Small intestine (tissue), 7 donors: ENCODE data around the gene MYO16. TPM values are rescaled to one million over a fixed set of nuclear protein-coding genes. Genes with fewer than 3 reads are reported as not detected.

ENCODE experiments used
- DNase-seq, 2 donors: peaks; one replicate each; pipeline versions ENCODE4 v3.0.0 to v3.0.0-alpha.2; 2013
- FAIRE-seq: peaks from 2 replicates; lab custom pipeline; 2012; peaks lifted over from hg19 to GRCh38; lab: Jason Lieb, UNC
- H3K27ac ChIP-seq, 3 donors: one replicate each; pipeline ENCODE4 v1.5.1; 2013; ENCODE audit warnings: low read length in 2 of 3, mild to moderate bottlenecking in 2 of 3, control low read depth in 1 of 3, inconsistent platforms in 1 of 3, low read depth in 1 of 3, moderate library complexity in 1 of 3
- H3K27me3 ChIP-seq, 3 donors: one replicate each; pipeline ENCODE4 v1.6.1; 2013; ENCODE audit warnings: low read length in 3 of 3, inconsistent platforms in 1 of 3; ENCODE audit not compliant: control insufficient read depth in 3 of 3, insufficient read depth in 3 of 3
- H3K36me3 ChIP-seq, 3 donors: one replicate each; pipeline ENCODE4 v1.6.1; 2013; ENCODE audit warnings: low read length in 3 of 3, inconsistent platforms in 1 of 3, low read depth in 1 of 3, mild to moderate bottlenecking in 1 of 3, moderate library complexity in 1 of 3; ENCODE audit not compliant: control insufficient read depth in 3 of 3, insufficient read depth in 2 of 3
- H3K4me1 ChIP-seq, 3 donors: one replicate each; pipeline ENCODE4 v1.6.1; 2013; ENCODE audit warnings: low read length in 2 of 3, inconsistent platforms in 1 of 3, low read depth in 1 of 3, mild to moderate bottlenecking in 1 of 3, moderate library complexity in 1 of 3; ENCODE audit not compliant: control insufficient read depth in 3 of 3, insufficient read depth in 2 of 3
- H3K4me3 ChIP-seq, 3 donors: one replicate each; pipeline ENCODE4 v1.5.1; 2013; ENCODE audit warnings: low read length in 3 of 3, control low read depth in 1 of 3, inconsistent platforms in 1 of 3, low read depth in 1 of 3, mild to moderate bottlenecking in 1 of 3, moderate library complexity in 1 of 3
- H3K9me3 ChIP-seq, 2 donors: one replicate each; pipeline ENCODE4 v1.6.1; 2013; ENCODE audit warnings: low read depth in 1 of 2, low read length in 1 of 2; ENCODE audit not compliant: control insufficient read depth in 2 of 2, insufficient read depth in 1 of 2
- WGBS, 3 donors: extraction: QIAGEN DNeasy Blood & Tissue Kit; methylation state at CpG; one replicate each; pipeline ENCODE4 v1.1.7; 2013; 5-methylcytosine and 5-hydroxymethylcytosine counted together
- polyA plus RNA-seq, 4 donors: library from polyadenylated mRNA; stranded (reverse) in 3 of 4; unstranded in 1 of 4; fragments of 200-250 nt in 3 of 4; fragments of 120-200 nt in 1 of 4; gene quantifications; one replicate each; pipeline versions ENCODE4 v1.2.1 to v1.2.3, GENCODE V29; 2013
- donor health status: healthy with polysubstance abuse.
- donor health status: control.
- donor health status: control.
- donor health status: Bipolar disorder and iron deficiency.
- donor health status: healthy.

The MYO16 gene
- polyA plus RNA-seq, 4 donors: 0.03 to 0.21 TPM; not detected in 2

- Histone ChIP-seq H3K9me3 (peaks cover 0 to 6% of the 10 kb centered on the region in 2 donors), H3K4me3 (no peak overlapping the region), H3K36me3 (no peaks in the 10 kb centered on the region), H3K27me3 (no peaks in the 10 kb centered on the region), H3K4me1 (no peaks in the 10 kb centered on the region), H3K27ac (no peak overlapping the region)
- DNase-seq (no peak), FAIRE-seq (no peak)
- 20 to 58% (median 51%) methylated on average over 4 of the region's 4 CpGs for WGBS, 3 donors
Observed at GRCh38 chr13:108643646-108644353, 14.4 kb downstream of the MYO16 start.

- Histone ChIP-seq H3K9me3 (peaks cover 0 to 6% of the 10 kb centered on the region in 2 donors), H3K4me1 (no peaks in the 10 kb centered on the region), H3K27ac (no peak overlapping the region), H3K4me3 (no peak overlapping the region), H3K36me3 (no peaks in the 10 kb centered on the region), H3K27me3 (no peaks in the 10 kb centered on the region)
- FAIRE-seq (no peak), DNase-seq (no peak)
- 70 to 85% (median 80%) methylated on average over 5 of the region's 5 CpGs for WGBS, 3 donors
Observed at GRCh38 chr13:108645376-108645775, 16.0 kb downstream of the MYO16 start.

- no peaks in the 10 kb centered on the region for H3K4me1 ChIP-seq
- H3K4me3 ChIP-seq: no peak overlapping the region
- peaks cover 0 to 6% of the 10 kb centered on the region in 2 donors for H3K9me3 ChIP-seq
- H3K27ac ChIP-seq: no peak overlapping the region
- no peaks in the 10 kb centered on the region for H3K27me3 ChIP-seq
- H3K36me3 ChIP-seq: no peaks in the 10 kb centered on the region
- FAIRE-seq (no peak), DNase-seq (no peak)
- 66 to 73% (median 71%) methylated on average over 3 of the region's 3 CpGs for WGBS, 3 donors
Observed at GRCh38 chr13:108650271-108650670, 20.9 kb downstream of the MYO16 start.

- no peak for FAIRE-seq
- WGBS, 3 donors: 79 to 89% (median 83%) methylated on average over 4 of the region's 4 CpGs
- H3K4me3 ChIP-seq: no peak overlapping the region
- no peaks in the 10 kb centered on the region for H3K4me1 ChIP-seq
- no peaks in the 10 kb centered on the region for H3K27me3 ChIP-seq
- no peak overlapping the region for H3K27ac ChIP-seq
- peaks cover 0 to under 1% of the 10 kb centered on the region in 2 donors for H3K9me3 ChIP-seq
- H3K36me3 ChIP-seq: no peaks in the 10 kb centered on the region
- DNase-seq: no peak
Observed at GRCh38 chr13:108656742-108657141, 27.3 kb downstream of the MYO16 start.

- no peak overlapping the region for H3K27ac ChIP-seq
- no peaks in the 10 kb centered on the region for H3K36me3 ChIP-seq
- no peak for FAIRE-seq
- H3K27me3 ChIP-seq: no peaks in the 10 kb centered on the region
- H3K9me3 ChIP-seq: peaks cover 0 to 7% of the 10 kb centered on the region in 2 donors
- H3K4me1 ChIP-seq: no peaks in the 10 kb centered on the region
- no peak overlapping the region for H3K4me3 ChIP-seq
- DNase-seq: no peak
- 75 to 89% (median 81%) methylated on average over 1 of the region's 1 CpG for WGBS, 3 donors
Observed at GRCh38 chr13:108657519-108657918, 28.1 kb downstream of the MYO16 start.

GRCh38 chr13:108662528-108662927, 33.1 kb downstream of the MYO16 start:
- DNase-seq (no peak), FAIRE-seq (no peak)
- Histone ChIP-seq H3K27me3 (no peaks in the 10 kb centered on the region), H3K9me3 (peaks cover 0 to 13% of the 10 kb centered on the region in 2 donors), H3K4me3 (no peak overlapping the region), H3K4me1 (no peaks in the 10 kb centered on the region), H3K27ac (no peak overlapping the region), H3K36me3 (no peaks in the 10 kb centered on the region)
- 84 to 85% (median 85%) methylated on average over 5 of the region's 5 CpGs for WGBS, 3 donors

- peaks cover 0 to 20% of the 10 kb centered on the region in 2 donors for H3K9me3 ChIP-seq
- DNase-seq (no peak), FAIRE-seq (no peak)
- H3K4me1 ChIP-seq: no peaks in the 10 kb centered on the region
- no peak overlapping the region for H3K4me3 ChIP-seq
- WGBS, 3 donors: 67 to 78% (median 68%) methylated on average over 3 of the region's 3 CpGs
- H3K36me3 ChIP-seq: no peaks in the 10 kb centered on the region
- H3K27me3 ChIP-seq: no peaks in the 10 kb centered on the region
- no peak overlapping the region for H3K27ac ChIP-seq
Observed at GRCh38 chr13:108663710-108664109, 34.3 kb downstream of the MYO16 start.

GRCh38 chr13:108667205-108667604, 37.8 kb downstream of the MYO16 start:
- Histone ChIP-seq H3K9me3 (peaks cover 0 to 19% of the 10 kb centered on the region in 2 donors), H3K4me1 (no peaks in the 10 kb centered on the region), H3K4me3 (no peak overlapping the region), H3K27me3 (no peaks in the 10 kb centered on the region), H3K36me3 (no peaks in the 10 kb centered on the region), H3K27ac (no peak overlapping the region)
- FAIRE-seq (no peak), DNase-seq (no peak)
- WGBS, 3 donors: 79 to 96% (median 84%) methylated on average over 1 of the region's 1 CpG

GRCh38 chr13:108669381-108669780, 40.0 kb downstream of the MYO16 start:
- Histone ChIP-seq H3K36me3 (no peaks in the 10 kb centered on the region), H3K27ac (no peak overlapping the region), H3K9me3 (peaks cover 0 to 17% of the 10 kb centered on the region in 2 donors), H3K4me3 (no peak overlapping the region), H3K27me3 (no peaks in the 10 kb centered on the region), H3K4me1 (no peaks in the 10 kb centered on the region)
- no peak for FAIRE-seq
- 32 to 55% (median 33%) methylated on average over 1 of the region's 1 CpG for WGBS, 3 donors
- DNase-seq: no peak
